ENCODE data around the gene KCNQ2. TPM values are rescaled to one million over a fixed set of nuclear protein-coding genes. Genes with fewer than 3 reads are reported as not detected.

KCNQ2 gene
- total RNA-seq, 1 experiment from 2014 or later: 86.5 TPM

GRCh38 chr20:63519668-63520503 is 47.4 kb upstream of the KCNQ2 start:
- H4K20me1 ChIP-seq (ENCODE audit: insufficient read depth): no peaks in the 10 kb centered on the region
- ChIA-PET CTCF (interaction anchor here (1.0 to 1.9 kb wide), 3 partner anchors 17 to 454 kb away, joined by 4 to 9 read pairs (median 5); partner anchors contain the start of gene PTK6), RAD21 (ENCODE audit: low non-redundant PET in 1 of 2, low total read pairs in 2 of 2, uncharacterized antibody in 2 of 2, unreplicated experiment in 2 of 2) (interaction anchor here (0.6 to 1.0 kb wide), 3 partner anchors 11 to 36 kb away, joined by 3 read pairs; no protein-coding TSS in a partner anchor), POLR2A (interaction anchor here (0.6 to 2.1 kb wide), 5 partner anchors 11 to 25 kb away, joined by 3 to 10 read pairs (median 7); partner anchors contain the start of gene PTK6)
- H2AFZ ChIP-seq (ENCODE audit: low read depth, low read length, poor library complexity, severe bottlenecking): peak overlapping the region; percentile 26
- peak overlapping the region; percentile 94 for H3K9ac ChIP-seq (ENCODE audit: low read length)
- peaks cover 5 to 35% of the 10 kb centered on the region in 2 experiments; a peak in 3 of 4 replicates for H3K4me1 ChIP-seq (ENCODE audit: control insufficient read depth in 1 of 2, insufficient read depth in 2 of 2, low read length in 2 of 2)
- H3K36me3 ChIP-seq (ENCODE audit: control insufficient read depth in 1 of 2, insufficient read depth in 2 of 2, low read length in 2 of 2): peaks cover 6 to 24% of the 10 kb centered on the region in 2 experiments
- peak overlapping the region; percentile 89 to 97 for H3K4me3 ChIP-seq (replicated peaks in 1 of 2; ENCODE audit: low read depth in 1 of 2, low read length in 2 of 2)
- TF ChIP-seq RAD21 (IDR thresholded peaks at IDR 0.05; ENCODE audit: low read depth) (peak; percentile 6; the same call in 1 of the 2 replicates), JUND (IDR thresholded peaks at IDR 0.05) (no peak), ATF3 (IDR thresholded peaks at IDR 0.05) (no peak), SP1 (IDR thresholded peaks at IDR 0.05; ENCODE audit: low read depth) (0 out of 2 replicates have a peak, but pooled peaks have one; percentile 1), YY1 (IDR thresholded peaks at IDR 0.05; ENCODE audit: extremely low read depth, insufficient replicate concordance, low read depth, low read length) (peak; percentile 32), SIN3A (IDR thresholded peaks at IDR 0.05; ENCODE audit: low read depth) (no peak), EGR1 (IDR thresholded peaks at IDR 0.05; ENCODE audit: low read depth) (peak; percentile 90), POLR2AphosphoS5 (IDR thresholded peaks at IDR 0.05; ENCODE audit: low read depth, low read length) (peak; percentile 22), CTCF (IDR thresholded peaks at IDR 0.05 in 2 of 3, conservative IDR thresholded peaks at IDR 0.05 in 1 of 3; ENCODE audit: borderline replicate concordance in 1 of 3, insufficient read depth in 1 of 3, low read depth in 2 of 3, low read length in 2 of 3) (peak in 1 of 3 experiments; percentile 22; a peak in 1 of 6 replicates), POLR2A (IDR thresholded peaks at IDR 0.05; ENCODE audit: borderline replicate concordance, extremely low read depth, insufficient read depth, insufficient read length) (peak; percentile 12), MAX (IDR thresholded peaks at IDR 0.05) (peak; percentile 26; the same call in 1 of the 2 replicates)
- peaks cover 21% of the 10 kb centered on the region for H3K79me2 ChIP-seq (ENCODE audit: insufficient read depth, low read length)
- no peak for DNase-seq (ENCODE audit: low read depth, low spot score)
- H3K27me3 ChIP-seq (ENCODE audit: insufficient read depth, low read length): no peaks in the 10 kb centered on the region
- intact Hi-C loops (cut with micrococcal nuclease): no loop called here
- peaks cover 5 to 7% of the 10 kb centered on the region in 2 experiments; a peak in 2 of 4 replicates for H3K9me3 ChIP-seq (ENCODE audit: control insufficient read depth in 1 of 2, insufficient read depth in 1 of 2, low read depth in 1 of 2, low read length in 2 of 2)
- H3K27ac ChIP-seq (ENCODE audit: low read depth, low read length): peak overlapping the region; percentile 98
- peak; percentile 69 for ATAC-seq
- TSS peak; percentile 77 for BruUV-seq (replicated peaks)
- H3K9me2 ChIP-seq (ENCODE audit: insufficient read depth): no peaks in the 10 kb centered on the region
- H3K4me2 ChIP-seq (ENCODE audit: low read length): peak overlapping the region; percentile 93

Measured in HCT116 (cell line).